GM18519 (cell line): ENCODE measurements around the gene GUCY1B1.

Source experiments
- ATAC-seq: cut with Tn5 transposase; IDR thresholded peaks from one replicate; pipeline ENCODE4 v1.9.1; 2021; ENCODE audit warnings: mild to moderate bottlenecking, moderate library complexity; ENCODE audit not compliant: unreplicated experiment, low FRiP score

The GUCY1B1 gene

DNA sequence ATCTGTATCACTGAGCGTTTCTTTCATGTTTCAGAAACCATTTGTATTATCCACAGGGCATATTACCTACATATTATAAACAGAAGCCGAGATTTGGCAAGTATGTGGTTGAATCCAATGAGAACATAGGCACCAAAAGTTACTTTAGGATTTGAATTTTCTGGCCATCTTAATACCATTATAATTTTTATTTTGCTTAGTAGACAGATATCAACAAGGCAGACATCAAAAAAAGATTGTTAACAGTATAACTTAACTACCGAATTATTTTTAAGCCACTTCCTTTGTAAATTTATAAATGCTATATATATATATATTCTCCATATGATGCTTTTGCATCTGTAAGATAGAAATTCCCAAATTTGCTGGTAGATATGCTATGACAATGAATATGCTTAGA lies 2.2 kb downstream of the GUCY1B1 start:
- no peak for ATAC-seq

- no peak for ATAC-seq
Observed at GRCh38 chr4:155761916-155762315, 3.1 kb downstream of the GUCY1B1 start.

DNA sequence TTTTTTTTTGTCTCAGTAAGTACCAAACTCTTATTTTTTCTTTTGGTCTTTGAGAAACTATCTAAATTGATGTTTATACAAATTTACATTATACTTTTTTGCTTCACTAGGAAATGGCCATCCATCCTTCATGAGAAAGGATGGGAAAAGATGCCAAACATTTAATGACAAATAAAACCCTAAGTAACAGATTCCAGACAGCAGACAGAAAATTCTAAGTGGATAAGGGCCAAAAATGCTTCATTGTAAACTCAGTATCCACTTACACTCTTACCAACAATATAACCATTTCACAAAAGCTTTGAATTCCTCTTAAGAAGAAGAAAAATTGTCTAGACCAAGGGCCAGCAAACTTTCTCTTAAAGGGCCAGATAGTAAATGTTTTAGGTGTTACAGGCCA lies 3.5 kb downstream of the GUCY1B1 start:
- ATAC-seq: no peak

DNA sequence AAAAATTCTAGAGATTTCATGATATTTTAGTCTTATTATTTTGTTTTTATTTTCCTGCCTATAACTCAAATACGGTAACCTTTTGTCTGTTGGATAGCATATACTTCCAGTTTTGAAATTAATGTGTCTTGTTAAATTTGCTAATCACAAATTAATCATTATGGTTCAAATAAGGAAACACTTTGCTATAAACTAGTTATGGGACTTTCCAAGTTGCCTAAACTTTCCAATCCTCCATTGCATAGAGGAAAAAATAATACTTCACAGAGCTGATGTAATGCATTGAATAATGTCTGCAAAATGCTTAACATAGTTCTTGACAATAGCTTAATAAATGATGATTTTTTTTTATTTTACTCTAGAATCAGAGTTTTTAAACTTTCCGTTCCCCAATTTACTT lies 4.7 kb downstream of the GUCY1B1 start:
- ATAC-seq: no peak

DNA sequence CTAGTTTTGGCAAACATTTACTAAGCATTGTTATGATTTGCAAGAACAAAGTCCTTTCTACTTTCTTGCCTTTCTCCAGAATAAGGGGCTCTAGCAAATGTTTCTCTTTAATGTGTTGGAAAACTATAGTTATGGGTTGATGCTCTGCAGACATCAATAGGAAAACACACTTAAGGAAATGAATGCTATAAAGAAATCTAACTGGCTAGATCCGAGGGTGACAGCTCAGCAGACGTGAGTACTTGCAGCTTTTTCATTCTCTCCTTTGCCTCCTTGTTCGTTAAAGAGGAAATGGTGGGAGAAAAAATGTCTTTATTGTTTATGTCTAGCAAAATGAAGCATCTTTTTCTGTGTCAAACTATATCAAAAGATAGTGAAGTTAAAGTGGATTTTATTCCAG lies 6.3 kb downstream of the GUCY1B1 start:
- ATAC-seq: no peak

DNA sequence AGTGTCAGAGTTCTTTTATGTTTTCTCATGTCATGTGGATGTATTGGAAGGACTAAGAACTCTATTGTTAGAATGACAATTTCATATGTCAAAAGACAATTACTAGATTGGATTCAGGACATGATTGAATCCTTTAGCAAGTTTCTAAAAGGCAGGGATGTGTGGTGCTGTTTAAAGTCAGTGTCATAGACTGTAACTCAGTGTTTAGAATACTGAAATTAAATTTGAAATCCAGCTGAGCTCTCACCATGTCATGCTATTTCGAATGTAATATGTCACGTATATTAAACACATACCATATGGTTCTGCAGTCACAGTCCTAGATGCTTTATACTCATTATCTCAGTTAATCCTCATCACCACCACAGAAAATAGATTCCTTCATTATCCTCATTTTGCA lies 7.8 kb downstream of the GUCY1B1 start:
- no peak for ATAC-seq

DNA sequence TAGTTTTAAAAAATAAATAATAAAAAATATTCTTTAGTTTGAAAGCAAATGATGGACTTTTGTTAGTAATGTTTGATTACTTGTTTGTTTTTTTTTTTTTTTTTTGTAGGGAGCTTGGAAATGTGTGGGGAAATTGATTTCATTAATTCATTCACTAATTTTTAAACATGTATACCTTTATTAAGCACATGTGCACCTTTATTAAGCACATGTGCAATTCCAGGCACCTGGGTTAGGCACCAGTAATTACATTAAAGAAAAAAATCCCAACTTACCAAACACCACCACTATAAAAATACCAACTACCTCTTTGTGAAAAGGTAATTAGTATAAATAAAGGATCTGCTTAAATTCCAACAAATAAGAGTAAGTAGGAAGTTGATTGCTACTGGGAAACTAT lies 9.5 kb downstream of the GUCY1B1 start:
- ATAC-seq: no peak

DNA sequence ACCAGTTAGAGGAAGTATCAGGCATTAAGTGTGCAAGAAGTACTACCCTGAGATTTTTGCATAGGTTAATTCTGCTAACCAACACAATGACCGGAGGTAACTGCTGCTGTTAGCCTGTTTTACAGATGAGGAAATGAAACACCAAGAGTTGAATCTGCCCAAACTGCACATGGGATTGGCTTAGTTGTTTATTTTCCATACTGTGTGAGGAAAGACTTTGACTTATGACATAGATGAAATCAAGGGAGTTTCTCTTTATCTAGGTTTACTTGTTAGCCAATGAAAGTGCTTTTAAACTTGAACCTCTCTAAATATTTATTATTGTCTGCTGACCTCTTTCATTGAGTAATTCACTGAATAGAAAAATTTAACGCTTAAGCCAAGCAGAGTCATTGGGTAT lies 10.3 kb downstream of the GUCY1B1 start:
- peak; percentile 59 for ATAC-seq

DNA sequence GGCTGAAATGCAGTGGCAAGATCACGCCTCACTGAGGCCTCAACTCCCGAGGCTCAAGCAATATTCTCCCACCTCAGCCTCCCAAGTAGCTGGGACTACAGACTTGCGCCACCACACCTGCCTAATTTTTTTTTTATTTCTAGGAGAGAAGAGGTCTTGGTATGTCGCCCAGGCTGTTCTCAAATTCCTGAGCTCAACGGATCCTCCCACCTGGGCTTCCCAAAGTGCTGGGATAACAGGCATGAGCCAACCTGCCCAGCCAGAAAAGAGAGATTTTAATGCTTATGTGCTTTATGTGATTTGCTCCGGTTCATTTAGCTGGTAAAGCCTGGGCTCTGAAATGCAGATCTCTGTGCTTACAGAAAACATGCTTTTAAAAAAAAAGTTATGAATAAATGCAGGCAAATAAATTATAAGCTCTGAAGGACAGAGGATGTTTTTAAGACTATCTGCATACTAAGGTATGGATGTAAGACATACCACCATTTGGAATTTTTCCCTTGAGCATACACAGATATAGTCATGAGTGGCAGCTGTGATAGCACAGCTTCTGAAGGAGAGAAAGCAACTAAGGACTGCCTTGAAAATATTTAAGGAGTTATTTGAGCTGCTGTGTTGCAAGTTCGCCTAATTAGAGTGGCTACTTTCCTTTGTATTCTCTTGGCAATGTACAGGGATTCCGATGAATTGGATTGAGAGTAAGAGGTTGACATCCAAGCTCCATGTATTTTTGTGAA lies 13.8 kb downstream of the GUCY1B1 start:
- ATAC-seq: no peak

DNA sequence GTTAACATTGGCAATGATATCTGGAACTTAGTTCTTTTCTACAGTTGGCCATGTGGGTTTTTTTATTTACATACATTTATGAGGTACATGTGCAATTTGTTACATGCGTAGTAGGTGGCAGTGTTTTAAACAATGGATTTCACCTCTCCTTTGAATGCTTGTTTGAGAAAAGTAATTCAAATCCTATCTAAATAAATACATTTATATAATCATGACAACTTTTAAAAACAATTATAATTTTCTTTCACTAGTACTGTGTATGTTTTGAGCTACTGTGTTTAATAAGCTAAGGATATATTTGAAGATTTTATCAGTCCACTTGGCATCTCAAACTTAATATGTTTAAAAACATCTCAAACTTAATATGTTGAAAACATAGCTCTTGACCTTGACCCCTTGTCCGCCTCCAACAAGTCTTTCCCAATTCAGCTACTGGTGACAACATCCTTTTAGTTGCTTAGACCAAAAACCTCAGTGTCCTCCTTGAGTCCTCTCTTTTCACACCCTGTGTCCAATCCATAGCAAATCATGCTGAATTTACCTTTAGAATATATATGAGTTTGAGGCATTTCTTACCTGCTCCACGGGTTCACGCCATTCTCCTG lies 14.5 kb downstream of the GUCY1B1 start:
- no peak for ATAC-seq

DNA sequence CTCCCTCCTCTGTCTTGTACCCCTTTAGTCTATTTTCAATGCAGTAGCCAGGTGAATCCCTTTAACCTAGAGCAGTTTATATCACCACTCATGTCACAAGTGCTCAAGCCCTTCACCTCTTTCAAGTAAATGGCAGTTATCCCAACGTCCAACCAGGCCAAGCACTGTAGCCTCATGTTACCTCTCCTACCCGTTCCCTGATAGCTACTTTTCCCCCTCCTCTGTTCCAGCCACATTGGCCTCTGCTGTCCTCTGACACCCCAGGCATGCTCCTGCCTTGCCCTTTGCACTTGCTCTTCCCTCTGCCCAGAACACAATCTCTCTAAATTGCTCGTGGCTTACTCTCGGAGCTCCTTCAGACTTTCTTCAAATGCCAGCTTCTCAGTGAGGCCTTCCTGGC lies 15.2 kb downstream of the GUCY1B1 start:
- ATAC-seq: no peak

DNA sequence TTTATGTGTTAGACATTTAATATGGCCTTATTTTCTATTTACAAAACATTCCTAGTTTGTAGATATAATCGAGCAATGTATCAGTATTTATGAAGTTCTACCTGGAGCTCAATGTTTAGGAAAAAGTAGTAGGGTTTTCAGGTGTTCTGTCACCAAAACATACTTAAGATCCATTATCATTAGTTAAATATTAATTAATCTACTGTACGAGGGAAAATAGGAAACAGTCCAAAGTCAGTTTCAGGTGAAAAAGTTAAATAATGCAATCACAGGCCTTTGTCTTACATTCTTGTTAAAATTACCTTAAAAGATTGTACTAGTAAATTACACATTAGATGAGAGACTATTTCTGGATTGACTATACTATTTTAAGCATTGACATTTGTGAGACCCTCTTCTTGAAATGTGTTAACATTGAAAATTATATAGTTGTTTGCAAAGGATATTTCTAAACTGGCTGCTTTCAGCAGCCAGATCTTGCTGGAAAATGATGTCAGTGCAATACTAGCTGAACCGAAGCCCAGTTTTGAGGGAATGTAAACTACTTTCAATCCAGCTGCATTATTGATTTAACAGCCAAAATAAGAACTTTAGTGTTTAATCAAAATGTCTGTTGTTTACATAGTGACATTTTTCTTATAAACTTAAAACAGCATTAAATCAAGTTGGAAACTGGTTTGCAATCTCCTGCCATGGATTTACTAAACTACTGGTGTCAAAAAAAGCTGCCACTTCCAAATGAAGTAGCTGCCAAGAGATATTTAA lies 19.3 kb downstream of the GUCY1B1 start:
- ATAC-seq: no peak

- no peak for ATAC-seq
Observed at GRCh38 chr4:155780775-155781174, 22.0 kb downstream of the GUCY1B1 start.

- ATAC-seq: no peak
Observed at GRCh38 chr4:155781249-155781831, 22.5 kb downstream of the GUCY1B1 start.

DNA sequence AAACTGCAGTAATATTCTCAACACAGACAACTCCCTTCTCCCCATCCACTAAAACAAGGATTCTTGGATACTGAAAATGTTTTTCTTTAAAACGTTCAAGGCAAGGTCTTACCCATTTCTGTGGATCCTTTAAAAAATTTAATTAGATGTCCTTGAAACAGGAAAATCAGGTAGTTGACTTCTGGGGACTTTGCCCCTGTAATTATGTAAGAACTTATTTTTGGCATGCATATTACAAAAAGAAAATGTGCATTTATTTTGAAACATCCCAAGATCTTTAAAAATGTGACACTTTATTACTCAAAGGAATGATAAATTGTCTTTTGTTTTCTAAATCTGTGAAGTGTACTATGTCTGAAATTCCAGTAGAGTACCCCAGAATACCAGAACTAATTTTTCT lies 25.8 kb downstream of the GUCY1B1 start:
- ATAC-seq: no peak

DNA sequence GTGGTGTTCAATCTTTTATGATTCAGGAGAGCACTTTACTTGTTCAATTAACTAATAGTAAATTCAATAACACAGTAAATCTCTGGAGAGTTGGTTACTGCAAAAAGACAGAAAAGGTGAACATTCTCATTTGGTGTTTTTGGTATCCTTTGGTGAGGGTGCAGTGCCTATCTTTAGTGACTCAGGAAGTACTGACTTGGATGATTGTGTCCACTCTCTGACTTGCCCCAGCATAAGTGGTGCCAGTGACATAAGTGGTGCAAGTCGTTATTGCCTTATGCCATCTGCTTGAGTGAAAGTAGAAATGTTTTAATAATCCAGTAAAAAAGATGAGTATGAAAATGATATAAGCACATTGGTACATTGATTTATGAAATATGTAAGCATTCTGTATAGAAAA lies 27.0 kb downstream of the GUCY1B1 start:
- no peak for ATAC-seq

DNA sequence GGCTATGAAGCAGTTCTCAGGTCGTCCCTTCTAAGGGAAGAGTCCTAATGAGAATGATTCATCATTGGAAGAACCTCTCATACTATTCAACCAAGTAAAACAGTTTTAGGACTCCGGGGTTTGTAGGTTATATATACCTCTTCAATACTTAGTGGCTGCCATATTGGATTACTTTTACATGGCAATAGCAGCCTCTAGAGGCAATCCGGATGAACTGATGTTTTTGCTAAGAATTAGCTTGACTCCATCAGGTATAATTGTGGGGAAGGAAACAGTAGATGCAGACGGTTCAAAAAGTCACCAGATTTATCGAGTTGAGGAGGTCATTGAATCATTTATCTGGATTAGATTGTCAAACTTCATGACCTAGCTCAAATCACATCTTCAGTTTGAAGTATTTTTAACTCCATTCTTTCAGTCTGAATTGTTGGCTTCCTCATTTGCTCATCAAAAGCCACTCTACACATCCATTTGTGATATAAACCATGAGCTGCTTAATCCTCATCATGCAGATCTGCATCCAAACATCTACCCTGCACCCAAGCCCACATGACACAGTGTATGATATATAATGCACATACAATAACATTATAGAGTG lies 28.4 kb downstream of the GUCY1B1 start:
- ATAC-seq: peak; percentile 97

DNA sequence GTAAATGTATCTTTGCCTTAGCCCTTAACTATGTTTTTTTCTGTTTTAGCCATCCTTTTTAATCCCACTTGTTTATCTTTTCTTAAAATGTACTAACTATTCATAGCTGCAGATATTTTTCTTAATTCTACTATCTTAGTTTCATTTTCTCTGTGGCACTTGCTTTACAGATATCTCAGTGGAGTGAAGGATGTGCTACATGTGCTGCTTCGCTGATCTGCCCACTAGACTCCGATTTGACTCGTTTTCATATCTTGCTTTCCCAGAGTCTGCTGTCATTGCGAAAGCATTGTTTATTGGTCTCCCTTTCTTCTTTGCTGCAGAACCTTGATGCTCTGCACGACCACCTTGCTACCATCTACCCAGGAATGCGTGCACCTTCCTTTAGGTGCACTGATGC lies 30.6 kb downstream of the GUCY1B1 start:
- ATAC-seq: peak; percentile 31

GRCh38 chr4:155789982-155790381 lies 31.2 kb downstream of the GUCY1B1 start:
- ATAC-seq: no peak

GRCh38 chr4:155794589-155795236 lies 35.9 kb downstream of the GUCY1B1 start:
- ATAC-seq: no peak
